LNCaP clone FGC (cell line): ENCODE measurements around the gene CASP4.
"Not testable (repeated sequence)": the region's sequence is repeated elsewhere in the genome, so short reads cannot be mapped to it uniquely, and the experiment has no call there.

Experiments used
- DNase-seq: peaks from one replicate; pipeline ENCODE4 v3.0.0-alpha.2; 2011; ENCODE audit warnings: low read depth
- H3K4me3 ChIP-seq: 2 replicates; pipeline ENCODE4 v1.5.1; 2011; ENCODE audit warnings: mild to moderate bottlenecking, low read depth, low read length, control low read depth
- CTCF ChIP-seq: IDR thresholded peaks from 2 replicates; pipeline ENCODE4 v1.5.1; 2012; ENCODE audit warnings: mild to moderate bottlenecking; ENCODE audit not compliant: control insufficient read depth, insufficient read depth; ENCODE audit errors: extremely low read depth

The CASP4 gene

GRCh38 chr11:104973616-104974015 is 5.2 kb upstream of the CASP4 start:
- no peak for TF ChIP-seq CTCF
- no peak overlapping the region for H3K4me3 ChIP-seq
- no peak for DNase-seq

DNA sequence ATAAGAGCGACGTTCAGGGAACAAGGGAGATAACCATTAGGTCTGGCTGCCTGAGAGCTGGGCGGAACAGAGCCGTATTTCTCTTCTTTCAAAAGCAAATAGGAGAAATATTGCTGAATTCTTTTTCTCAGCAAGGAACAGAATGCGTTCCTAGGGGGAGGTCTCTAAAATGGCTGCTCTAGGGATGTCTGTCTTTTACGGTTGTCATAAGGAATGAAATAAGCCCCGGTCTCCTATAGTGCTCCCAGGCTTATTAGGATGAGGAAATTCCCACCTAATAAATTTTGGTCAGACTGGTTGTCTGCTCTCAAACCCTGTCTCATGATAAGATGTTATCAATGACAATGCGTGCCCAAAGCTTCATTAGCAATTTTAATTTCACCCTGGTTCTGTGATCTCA is 4.5 kb upstream of the CASP4 start:
- not testable (repeated sequence) for DNase-seq, H3K4me3 ChIP-seq

DNA sequence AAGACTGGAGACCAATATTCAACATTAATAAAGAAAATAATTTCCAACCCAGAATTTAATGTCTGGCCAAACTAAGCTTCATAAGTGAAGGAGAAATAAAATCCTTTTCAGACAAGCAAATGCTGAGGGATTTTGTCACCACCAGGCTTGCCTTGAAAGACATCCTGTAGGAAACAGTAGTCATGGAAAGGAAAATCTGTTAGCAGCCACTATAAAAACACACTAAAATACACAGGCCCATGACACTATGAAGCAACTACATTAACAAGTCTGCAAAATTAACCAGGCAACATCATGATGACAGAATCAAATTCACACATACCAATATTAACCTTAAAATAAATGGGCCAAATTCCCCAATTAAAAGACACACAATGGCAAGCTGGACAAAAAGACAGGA is 2.4 kb upstream of the CASP4 start:
- DNase-seq, result no peak
- H3K4me3 ChIP-seq, result no peak overlapping the region
- TF ChIP-seq CTCF, result no peak

- H3K4me3 ChIP-seq, result peak overlapping the region; percentile 61
- no peak for DNase-seq
- TF ChIP-seq CTCF, result no peak
These were observed 742 bp upstream of the CASP4 start for GRCh38 chr11:104968856-104969776.

DNA sequence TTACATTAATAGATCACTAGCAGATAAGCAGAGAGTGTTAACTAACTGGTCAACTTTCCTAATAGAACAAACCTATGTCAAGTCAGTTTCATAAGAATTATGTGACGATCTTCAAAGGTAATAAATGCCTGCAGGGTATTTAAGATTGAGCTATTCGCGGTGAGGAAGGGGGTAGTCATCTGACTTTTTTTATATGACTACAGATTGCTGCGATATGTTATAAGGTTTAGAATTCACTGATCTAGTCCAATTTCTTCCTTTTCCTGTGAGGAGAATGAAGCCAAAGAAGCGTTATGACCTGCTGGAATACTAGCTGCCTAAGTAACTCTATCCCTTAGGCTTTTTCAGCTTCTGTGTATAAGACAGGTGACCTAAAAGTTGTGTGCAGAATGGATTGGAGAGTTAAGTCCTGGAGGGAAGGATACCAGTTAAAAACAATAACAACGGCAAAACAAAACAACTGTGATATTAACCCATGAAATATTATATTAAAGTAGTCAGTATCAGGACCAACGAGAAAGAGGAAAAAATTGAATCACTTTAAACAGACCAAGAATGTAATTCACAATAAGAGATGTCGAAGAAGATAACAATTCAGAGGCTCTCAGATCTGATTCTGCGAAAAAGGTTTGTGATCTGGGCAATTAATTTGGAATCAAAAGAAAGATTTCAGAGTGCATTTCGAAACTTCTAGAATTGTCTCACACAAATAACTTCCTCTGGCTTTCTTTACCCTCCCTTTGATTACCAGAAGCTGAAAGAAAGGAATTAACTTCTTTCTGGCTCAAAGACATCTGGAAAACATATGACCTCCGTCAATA is 630 bp downstream of the CASP4 start:
- H3K4me3 ChIP-seq, result peak overlapping the region; percentile 61
- no peak for TF ChIP-seq CTCF

DNA sequence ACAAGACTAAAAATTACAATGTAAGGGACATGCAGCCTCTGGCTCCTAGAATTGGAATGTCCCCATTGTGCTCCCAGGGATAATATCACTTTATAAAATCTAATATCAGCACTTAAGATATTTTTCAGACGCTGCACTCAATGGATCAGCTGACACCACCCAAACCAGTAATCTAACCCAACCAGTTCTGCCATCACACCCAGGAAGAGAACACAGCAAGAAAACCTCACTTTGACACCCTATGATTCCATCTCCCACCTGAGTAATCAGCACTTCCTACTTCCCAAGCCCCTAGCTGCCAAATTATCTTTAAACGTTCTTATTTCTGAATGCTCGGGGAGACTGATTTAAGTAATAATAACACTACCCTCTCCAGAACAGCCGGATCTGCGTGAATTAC is 2.6 kb downstream of the CASP4 start:
- DNase-seq, result no peak
- H3K4me3 ChIP-seq, result no peak overlapping the region
- TF ChIP-seq CTCF, result no peak

More for the DNA sequence above, 630 bp downstream of the CASP4 start:
- DNase-seq, result no peak

GRCh38 chr11:104964247-104964646 is 4.1 kb downstream of the CASP4 start:
- no peak for TF ChIP-seq CTCF
- H3K4me3 ChIP-seq, result no peak overlapping the region
- no peak for DNase-seq
